ENCODE results near the gene COPS8. TPM values are rescaled to one million over a fixed set of nuclear protein-coding genes. Genes with fewer than 3 reads are reported as not detected.

COPS8 gene
- total and polyA plus RNA-seq, 3 donors from 2014 or later: 104 to 117 (median 108) TPM

GRCh38 chr2:237101118-237101979 lies 15.7 kb downstream of the COPS8 start:
- Histone ChIP-seq H3K27ac (no peak overlapping the region), H3K9me3 (no peaks in the 10 kb centered on the region), H3K4me1 (no peaks in the 10 kb centered on the region), H3K4me3 (no peak overlapping the region), H3K36me3 (ENCODE audit: low read depth, missing control alignments) (no peaks in the 10 kb centered on the region), H3K27me3 (no peaks in the 10 kb centered on the region)
- no peak for DNase-seq
- WGBS, 2 donors: 94% methylated on average over 6 of the region's 6 CpGs
- TF ChIP-seq POLR2A (IDR thresholded peaks at IDR 0.05) (no peak), CTCF (IDR thresholded peaks at IDR 0.05) (no peak)
- intact Hi-C loops (cut with DNase I; ENCODE audit: low total_unique reads): no loop called here

GRCh38 chr2:237102428-237102827 lies 16.7 kb downstream of the COPS8 start:
- intact Hi-C loops (cut with DNase I; ENCODE audit: low total_unique reads): no loop called here
- no peak for DNase-seq
- H3K4me1 ChIP-seq: no peaks in the 10 kb centered on the region
- H3K4me3 ChIP-seq: no peak overlapping the region
- H3K27ac ChIP-seq: no peak overlapping the region
- no peaks in the 10 kb centered on the region for H3K27me3 ChIP-seq
- no peaks in the 10 kb centered on the region for H3K36me3 ChIP-seq (ENCODE audit: low read depth, missing control alignments)
- WGBS, 2 donors: 65 to 68% methylated on average over 3 of the region's 3 CpGs
- TF ChIP-seq POLR2A (IDR thresholded peaks at IDR 0.05) (no peak), CTCF (IDR thresholded peaks at IDR 0.05) (no peak)
- no peaks in the 10 kb centered on the region for H3K9me3 ChIP-seq

GRCh38 chr2:237109421-237109934 lies 23.8 kb downstream of the COPS8 start:
- no peak overlapping the region for H3K4me3 ChIP-seq
- H3K36me3 ChIP-seq (ENCODE audit: low read depth, missing control alignments): no peaks in the 10 kb centered on the region
- no peaks in the 10 kb centered on the region for H3K4me1 ChIP-seq
- intact Hi-C loops (cut with DNase I; ENCODE audit: low total_unique reads): no loop called here
- H3K9me3 ChIP-seq: no peaks in the 10 kb centered on the region
- no peak for DNase-seq
- no peak overlapping the region for H3K27ac ChIP-seq
- 90 to 95% methylated on average over 4 of the region's 4 CpGs for WGBS, 2 donors
- TF ChIP-seq POLR2A (IDR thresholded peaks at IDR 0.05): no peak
- no peak for TF ChIP-seq CTCF (IDR thresholded peaks at IDR 0.05)
- H3K27me3 ChIP-seq: no peaks in the 10 kb centered on the region

GRCh38 chr2:237113026-237113795 lies 27.5 kb downstream of the COPS8 start:
- intact Hi-C loops (cut with DNase I; ENCODE audit: low total_unique reads): no loop called here
- 91 to 93% methylated on average over 4 of the region's 4 CpGs for WGBS, 2 donors

More at GRCh38 chr2:237113026-237113795, 27.5 kb downstream of the COPS8 start:
- Histone ChIP-seq H3K27me3 (no peaks in the 10 kb centered on the region), H3K9me3 (no peaks in the 10 kb centered on the region), H3K4me1 (no peaks in the 10 kb centered on the region), H3K27ac (no peak overlapping the region), H3K4me3 (no peak overlapping the region), H3K36me3 (ENCODE audit: low read depth, missing control alignments) (no peaks in the 10 kb centered on the region)
- TF ChIP-seq CTCF (IDR thresholded peaks at IDR 0.05) (no peak), POLR2A (IDR thresholded peaks at IDR 0.05) (no peak)
- DNase-seq: no peak

All from testis (tissue), 3 donors.